ENCODE results near the gene XXYLT1.
"Not testable (repeated sequence)": the region's sequence is repeated elsewhere in the genome, so short reads cannot be mapped to it uniquely, and the experiment has no call there.

The XXYLT1 gene

DNA sequence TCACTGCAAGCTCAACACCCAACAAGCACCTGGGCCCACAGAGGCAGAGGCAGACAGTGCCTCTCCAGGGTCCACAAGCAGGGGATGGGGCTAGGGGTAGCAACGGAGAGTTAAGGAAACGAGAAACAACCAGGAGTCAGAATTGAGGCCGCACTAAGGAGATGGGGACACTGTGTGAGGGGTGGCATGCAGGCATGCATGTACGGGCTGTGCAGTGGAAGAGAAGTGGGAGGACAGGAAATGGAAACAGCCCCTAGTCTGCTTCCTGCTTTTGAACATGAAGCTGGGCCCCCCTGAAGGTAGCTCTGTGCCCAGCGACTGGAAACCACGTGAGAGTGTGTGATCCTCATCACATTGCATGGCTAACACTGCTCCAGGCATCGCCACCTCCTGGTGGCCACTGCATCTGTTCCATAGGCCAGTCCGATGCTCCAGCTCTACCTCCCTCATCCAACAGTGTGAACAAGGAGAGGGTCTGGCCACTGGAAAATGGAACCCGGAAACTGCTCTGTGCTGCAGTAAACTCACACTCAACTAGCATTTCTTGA is 44.0 kb downstream of the XXYLT1 start:
- peak in 1 of 3 experiments; percentile 13 for DNase-seq (ENCODE audit: low read depth in 3 of 3)

DNA sequence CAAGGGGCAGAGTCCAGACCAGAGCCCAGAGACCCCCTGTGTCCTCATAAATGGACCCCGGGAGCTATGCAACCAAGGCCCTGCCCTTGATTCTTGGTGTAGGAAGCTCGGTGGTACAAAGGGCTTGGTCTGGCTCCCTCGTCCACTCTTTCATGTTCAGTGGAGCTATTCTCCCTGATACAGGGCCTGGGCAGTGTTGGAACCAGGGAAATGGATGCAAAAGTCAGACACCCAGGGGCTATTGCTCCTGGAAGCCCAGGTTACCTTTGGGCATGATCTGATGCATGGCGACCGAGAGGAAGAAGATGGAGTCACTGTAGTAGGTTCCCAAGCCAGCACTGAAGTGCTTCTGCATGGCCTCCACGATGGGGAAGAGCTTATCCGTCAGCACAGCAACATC is 44.5 kb downstream of the XXYLT1 start:
- DNase-seq (ENCODE audit: low read depth in 3 of 3), result no peak

DNA sequence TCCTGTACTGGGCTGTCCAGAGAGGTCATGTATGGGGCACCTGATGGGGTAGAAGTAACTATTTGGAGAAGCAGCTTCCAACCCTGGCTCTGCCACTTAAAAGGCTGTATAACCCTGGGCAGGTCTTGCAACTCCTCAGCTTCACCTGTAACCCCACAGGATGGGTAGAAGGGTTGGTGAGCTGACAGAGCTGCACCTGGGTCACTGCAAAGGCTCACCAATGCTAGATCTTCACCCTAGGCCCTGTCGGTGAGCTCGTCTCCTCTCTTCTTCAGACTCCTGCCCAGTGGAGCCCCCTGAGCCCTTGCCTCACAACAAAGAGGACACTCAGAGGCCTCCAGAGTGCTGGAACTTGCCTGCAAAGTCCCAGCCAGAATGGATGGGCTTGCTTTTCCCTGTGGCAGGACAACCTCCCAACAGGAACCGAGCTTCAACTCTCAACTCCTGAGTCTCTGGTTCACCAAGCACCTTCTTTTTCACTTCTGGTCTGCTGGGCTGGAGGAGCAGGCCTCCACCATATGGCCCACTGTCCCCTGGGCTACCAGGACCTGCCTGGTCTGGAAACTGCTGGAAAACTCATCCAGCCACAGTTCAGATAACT is 45.9 kb downstream of the XXYLT1 start:
- DNase-seq (ENCODE audit: low read depth in 3 of 3), result no peak

DNA sequence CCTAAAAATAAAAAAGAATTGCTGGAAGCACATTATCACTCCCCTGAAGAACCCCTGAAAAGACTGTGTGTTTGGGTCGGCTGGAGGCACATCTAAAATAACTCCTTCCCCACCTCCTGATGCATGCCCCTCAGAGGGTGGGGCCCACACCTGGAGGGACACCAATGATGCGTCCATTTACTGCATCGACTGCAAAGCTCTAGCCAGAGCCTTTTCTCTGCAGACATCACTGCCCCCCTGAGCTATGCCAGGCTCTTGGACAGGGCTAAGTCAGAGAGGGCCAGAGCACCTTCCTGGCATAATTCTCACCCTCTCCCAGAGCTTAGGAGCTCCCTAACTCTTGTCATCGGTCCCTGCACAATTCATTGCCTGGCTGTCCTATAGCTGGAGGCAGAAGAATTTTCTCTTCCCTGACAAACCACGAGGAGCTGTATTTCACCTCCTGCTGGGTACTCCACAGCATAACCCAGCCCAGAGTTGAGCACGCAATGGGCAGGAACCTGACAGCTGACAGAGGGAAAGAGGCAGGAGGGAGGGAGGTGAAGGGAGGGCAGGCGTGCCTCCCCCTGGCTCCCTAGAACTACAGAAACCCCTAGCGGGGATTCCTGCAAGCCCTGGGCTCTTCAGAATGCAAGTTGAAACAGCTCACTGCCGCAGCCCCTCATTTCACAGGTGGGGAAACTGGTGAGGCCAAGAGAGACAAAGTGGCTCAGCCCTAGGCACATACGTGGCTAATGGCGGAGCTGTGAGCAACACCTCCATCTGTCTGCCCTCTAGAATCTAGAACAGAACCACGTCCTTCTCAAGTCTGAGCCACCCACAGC is 46.6 kb downstream of the XXYLT1 start:
- no peak for DNase-seq (ENCODE audit: low read depth in 3 of 3)

DNA sequence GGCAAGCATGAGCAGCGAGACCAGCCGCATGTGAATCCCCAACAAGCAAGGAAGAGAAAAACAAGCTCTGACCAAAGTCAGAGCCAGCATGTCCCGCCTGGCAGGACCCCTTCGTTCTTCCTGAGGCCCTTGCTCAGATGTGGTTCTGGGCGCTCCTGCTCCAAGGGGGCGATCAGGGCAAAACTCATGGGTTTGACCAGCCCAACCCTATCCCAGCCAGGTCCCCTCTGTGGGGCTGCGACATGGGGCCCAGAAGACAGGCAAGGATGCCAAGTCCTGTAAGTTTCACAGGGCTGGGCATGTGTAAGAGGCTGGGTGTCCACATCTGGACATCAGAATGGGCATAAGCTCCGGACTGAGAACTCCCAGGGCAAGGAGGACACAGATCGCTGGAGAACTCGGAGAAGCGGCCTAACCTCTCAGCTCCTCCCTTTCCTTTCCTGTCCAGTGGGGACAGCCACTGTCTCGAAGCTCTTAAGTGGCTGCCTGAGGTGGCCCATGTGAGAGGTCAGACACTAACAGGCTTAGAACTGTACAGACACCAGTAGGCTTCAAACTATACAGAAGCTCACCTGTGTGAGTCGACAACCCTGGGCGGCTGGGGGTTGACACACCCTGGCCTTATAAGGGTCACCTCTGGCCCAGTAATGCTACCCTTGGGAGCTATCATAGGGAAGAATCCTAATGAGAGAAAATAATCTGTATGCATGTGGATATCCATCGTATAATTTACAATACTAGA is 48.9 kb downstream of the XXYLT1 start:
- no peak for DNase-seq (ENCODE audit: low read depth in 3 of 3)

DNA sequence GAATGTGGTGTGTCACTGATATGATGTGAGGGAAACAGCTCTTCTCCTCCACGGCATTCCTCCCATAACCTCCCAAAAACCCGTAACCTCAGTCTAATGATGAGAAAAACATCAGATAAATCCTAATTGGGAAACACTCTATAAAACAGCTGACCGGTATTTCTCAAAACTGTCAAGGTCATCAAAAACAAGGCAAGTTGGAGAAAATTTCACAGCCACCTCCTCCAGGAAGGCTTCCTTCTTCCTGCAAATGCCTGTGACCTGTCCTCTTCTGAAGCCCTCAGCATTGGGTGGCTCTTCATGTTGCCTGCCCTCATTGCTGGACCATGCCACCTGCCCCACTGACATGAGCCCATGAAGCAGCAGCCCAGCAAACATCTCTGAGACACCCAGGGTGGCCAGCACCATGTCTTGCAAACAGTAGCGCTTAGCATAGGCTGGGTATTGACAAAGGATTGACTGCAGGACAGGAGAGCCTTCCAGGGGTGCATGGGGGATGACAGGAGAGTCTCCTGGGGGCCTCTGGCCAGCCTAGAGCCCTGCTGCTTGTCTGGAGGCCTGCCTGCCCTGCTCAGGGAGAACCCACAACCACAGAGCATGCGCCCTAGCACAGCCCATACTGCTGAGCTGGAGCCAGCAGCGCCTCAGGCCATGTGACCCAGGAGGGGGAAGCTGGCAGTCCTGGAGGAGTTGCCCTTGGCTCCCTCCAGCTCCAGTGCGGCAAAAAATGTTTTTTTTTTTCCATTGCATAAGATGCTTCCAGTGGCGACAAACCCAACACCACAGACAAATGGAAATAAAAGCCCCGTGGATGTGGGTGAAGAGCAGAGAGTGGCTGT is 49.7 kb downstream of the XXYLT1 start:
- no peak for DNase-seq (ENCODE audit: low read depth in 3 of 3)

DNA sequence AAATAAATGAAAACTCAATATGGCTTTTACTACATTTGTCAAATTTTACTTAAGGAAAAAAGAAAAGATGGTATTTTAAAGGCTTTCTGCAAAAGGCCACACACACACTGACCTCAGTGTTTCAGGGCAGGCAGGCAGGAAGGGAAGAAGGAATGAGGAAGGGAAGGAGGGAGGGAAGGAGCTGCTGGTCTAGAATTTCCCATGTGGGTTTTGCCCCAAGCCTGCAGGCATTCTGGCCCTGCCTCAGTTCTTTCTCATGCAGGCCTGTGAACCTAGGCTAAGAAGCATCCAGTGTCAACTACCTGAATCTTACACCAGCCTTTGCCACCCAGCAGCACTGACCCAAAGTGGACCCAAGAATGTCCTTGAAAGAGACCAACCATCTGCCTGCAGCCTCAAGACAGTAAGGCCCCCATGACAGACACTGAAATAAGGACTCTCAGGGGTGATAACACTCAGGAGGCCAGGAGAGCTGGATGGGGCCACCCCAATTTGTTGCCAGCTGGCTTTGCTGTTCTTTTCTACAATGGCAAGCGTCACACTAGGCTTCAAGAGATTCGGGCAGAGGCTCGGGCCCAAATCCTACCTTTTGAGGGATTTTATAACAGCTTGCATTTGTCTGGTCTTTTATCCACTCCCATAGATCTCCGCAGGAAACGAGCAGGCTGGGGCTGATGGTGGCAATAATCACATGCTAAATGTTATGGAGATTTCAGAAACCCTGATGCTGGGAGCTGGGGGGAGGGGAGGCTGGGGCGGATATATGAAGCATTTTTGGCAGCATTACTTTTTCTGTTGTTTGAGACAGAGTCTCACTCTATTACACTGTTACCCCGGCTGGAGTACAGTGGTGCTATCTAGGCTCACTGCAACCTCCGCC is 51.4 kb downstream of the XXYLT1 start:
- no peak for DNase-seq (ENCODE audit: low read depth in 3 of 3)

DNA sequence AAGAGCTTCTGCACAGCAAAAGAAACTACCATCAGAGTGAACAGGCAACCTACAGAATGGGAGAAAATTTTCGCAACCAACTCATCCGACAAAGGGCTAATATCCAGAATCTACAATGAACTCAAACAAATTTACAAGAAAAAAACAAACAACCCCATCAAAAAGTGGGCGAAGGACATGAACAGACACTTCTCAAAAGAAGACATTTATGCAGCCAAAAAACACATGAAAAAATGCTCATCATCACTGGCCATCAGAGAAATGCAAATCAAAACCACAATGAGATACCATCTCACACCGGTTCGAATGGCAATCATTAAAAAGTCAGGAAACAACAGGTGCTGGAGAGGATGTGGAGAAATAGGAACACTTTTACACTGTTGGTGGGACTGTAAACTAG is 52.6 kb downstream of the XXYLT1 start:
- DNase-seq (ENCODE audit: low read depth in 3 of 3), result not testable (repeated sequence)

DNA sequence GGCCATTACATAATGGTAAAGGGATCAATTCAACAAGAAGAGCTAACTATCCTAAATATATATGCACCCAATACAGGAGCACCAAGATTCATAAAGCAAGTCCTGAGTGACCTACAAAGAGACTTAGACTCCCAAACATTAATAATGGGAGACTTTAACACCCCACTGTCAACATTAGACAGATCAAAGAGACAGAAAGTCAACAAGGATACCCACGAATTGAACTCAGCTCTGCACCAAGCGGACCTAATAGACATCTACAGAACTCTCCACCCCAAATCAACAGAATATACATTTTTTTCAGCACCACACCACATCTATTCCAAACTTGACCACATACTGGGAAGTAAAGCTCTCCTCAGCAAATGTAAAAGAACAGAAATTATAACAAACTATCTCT is 55.4 kb downstream of the XXYLT1 start:
- DNase-seq (ENCODE audit: low read depth in 3 of 3), result not testable (repeated sequence)

DNA sequence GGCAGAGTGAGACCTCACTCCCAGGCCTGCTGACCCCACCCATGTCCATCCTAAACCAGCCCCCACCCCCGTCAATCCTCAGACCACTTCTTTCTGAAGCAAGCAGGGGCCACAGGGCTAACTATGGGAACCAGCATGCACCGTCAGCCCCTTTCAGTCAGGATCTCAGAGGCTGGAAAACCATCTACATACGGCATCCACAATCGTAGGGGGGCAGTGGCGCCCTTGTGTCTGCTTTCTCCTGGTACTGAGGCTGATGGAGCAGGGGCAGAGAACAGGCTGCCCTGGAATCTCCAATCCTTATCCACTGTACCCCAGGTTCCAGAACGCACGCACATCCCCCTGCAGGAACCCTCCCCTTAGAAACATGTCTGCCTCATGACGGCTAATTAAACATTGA is 56.6 kb downstream of the XXYLT1 start:
- no peak for DNase-seq (ENCODE audit: low read depth in 3 of 3)

DNA sequence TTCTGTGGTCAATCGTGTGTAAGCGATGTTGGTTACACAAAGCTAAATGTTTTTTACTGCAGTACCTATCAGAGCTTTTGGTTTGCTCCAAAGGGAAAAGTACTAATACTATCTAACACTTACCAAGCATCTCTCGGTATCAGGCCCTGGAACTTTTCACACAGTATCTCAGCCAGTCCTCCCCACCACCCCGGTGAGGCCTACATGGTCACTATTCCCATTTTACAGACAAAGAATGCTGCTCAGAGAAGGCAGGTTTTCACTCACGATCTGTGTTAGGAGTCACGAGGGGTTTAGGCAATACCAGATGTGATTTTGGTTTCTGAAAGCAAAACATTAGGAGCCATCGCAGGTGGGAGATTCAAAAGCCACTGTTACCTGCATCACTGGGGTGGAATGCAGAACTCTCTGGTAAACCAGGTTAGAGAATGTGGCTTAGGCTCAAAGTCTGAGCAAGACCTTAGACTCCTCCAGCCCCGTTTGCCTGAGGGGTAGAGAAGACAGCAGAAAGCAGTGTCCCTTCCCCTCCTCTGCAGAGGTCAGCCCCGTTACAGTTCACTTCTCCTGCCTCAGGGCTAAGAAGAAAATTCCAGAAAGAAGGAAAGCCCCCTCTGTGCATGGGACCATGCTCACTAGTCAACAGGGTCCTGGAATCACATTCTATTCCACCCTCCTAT is 57.2 kb downstream of the XXYLT1 start:
- no peak for DNase-seq (ENCODE audit: low read depth in 3 of 3)

DNA sequence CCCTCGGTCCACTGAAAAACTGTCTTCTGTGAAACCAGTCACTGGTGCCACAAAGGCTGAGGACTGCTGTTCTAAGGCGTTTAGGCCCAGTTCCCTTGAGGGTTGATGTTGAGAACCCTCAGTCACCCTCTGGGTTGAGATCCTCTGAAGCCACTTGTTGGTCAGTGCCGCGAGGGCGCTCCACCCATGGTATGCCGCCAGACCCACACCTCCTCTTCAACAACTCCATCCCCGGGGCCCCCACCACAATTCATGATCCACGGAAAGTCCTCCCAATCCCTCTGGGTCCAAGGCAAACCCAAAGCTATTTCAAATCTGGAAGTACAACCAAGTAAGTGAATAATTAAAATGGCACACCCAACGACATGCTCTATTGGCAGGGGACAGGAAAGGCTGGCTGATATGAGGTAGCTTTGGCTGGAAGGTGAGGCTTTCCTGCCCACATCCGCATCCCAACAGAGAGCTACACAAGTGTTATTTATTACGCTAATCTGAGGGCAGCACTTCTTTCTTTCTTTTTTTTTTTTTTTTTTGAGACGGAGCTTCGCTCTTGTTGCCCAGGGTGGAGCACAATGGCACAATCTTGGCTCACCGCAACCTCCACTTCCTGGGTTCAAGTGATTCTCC is 58.1 kb downstream of the XXYLT1 start:
- no peak for DNase-seq (ENCODE audit: low read depth in 3 of 3)

DNA sequence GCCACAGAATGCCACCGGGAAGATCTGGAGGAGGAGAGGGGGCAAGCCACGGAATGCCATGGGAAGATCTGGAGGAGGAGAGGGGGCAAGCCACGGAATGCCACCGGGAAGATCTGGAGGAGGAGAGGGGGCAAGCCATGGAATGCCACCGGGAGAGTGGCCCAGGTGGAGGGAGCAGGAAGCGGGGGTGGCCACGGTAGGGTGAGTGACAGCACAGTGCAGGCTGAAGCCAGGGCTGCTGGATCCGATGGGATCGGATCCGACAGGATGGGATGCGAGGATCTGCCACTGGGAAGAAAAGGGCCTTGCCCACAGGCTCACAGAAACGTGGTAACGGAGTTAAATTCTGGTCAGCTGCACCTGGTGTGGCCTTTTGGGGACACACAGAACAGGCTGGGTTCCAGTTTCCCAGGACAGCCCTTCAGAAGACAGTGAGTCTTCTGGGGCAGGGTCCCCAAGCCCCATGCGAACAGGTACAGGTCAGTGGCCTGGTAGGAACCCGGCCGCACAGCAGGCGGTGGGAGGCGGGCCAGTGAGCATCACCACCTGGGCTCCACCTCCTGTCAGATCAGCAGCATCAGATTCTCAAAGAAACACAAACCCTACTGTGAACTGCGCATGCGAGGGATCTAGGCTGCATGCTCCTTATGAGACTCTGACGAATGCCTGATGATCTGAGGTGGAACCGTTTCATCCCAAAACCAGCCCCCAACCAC is 58.8 kb downstream of the XXYLT1 start:
- no peak for DNase-seq (ENCODE audit: low read depth in 3 of 3)

DNA sequence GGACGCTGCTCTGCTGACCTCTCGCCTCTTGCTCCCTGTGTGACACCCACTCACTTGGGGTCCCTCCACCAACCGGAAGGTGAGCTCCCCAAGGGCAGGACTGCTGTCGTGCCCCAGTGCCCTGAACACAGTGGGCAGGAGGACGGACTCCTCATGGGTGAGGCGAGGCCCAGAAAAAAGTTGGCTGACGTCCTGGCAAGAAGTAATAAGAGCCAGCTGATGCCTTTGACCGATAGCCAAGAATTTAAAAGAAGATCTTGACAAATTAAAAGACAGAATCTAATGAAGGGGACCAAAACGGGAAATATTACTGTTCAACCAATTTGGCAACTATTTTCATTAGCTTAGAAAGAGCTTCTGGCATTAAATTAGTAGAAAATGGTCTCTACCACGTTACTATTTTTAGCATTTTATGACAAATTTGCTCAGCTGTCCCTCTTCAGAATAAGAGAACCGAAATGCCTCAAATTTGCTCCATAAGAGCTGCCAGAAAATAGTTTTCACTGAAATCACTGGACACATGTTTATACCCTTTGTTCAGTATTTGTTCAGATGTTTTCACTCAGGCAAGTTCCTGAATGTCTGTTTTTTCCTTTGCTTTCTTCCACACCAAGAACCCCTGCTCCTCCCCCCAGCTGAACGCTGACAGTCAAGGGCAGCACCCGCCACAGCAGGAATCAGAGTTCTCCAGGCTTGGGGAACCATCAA is 60.5 kb downstream of the XXYLT1 start:
- no peak for DNase-seq (ENCODE audit: low read depth in 3 of 3)

DNA sequence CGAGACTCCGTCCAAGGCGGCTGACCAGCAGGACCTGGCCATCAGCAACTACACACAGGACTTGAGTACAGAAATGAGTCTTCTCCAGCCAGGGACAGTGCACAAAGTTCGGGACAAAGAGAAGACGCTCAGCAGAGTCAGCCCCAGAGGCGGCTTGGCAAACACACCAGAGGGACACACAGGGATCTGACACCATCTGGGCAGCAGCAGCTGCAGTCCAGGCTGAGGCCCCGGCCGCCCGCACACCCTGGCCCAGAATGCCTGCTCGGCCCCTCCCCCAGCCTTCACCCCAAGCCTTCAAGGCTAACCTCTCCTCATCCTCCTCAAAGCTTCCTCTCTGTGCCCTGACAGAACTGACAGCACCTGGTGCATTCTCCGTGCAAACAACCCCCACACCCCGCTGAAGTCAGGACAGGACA is 61.1 kb downstream of the XXYLT1 start:
- DNase-seq (ENCODE audit: low read depth in 3 of 3), result no peak

DNA sequence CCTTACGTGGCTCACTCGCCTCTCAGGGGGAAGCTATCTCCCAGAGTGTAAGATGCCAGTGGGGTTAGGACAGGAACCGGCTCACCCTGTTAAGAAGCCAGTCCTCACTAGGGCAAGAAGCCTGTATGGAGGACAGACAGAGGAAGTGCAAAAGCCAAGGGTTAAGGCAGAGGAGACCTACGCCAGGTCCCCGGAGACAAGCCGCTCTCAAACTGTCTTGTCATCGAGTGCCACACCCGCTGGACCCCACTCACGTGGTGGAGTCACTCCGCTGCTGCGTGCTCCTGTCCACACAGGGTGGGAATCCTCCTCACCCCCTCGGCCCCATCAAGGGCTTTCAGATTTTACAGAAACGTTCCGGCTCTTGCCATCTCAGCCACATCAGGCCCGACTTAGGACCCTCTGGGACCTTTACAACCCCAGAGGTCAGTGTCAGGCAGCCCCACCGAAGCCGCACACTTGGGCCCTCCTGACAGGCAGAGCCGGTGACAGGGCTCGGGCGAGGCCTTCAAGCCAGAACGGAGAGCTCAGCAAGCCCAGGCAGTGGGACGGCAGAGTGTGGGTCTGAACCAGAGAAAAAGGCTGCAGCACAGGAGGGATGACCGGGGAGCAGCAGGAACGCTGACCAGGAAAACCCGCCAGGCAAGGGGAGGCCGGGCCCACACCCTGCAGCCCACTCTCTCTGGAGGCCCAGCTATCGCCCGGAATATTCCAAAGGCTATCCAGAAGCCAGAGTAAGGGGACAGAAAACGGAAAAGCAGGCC is 61.7 kb downstream of the XXYLT1 start:
- no peak for DNase-seq (ENCODE audit: low read depth in 3 of 3)

DNA sequence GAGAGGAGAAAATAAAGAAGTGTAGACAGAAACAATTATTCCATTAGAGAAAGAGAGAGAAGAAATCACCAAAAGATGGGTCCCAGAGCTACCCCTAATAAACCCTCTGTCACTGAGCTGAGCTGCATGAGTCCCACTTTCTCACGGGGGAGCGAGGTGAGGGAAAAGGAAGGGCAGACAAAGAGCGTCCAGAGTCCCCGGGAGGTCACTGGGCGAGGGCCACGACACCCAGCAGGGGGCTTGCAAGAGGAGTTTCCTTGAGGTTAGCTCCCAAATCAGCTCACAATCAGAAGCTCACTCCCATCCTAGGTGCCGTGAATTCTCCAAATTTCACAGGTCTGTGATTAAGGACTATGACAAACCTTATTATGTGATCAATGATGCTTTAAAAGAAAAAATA is 62.3 kb downstream of the XXYLT1 start:
- no peak for DNase-seq (ENCODE audit: low read depth in 3 of 3)

Measured in stimulated activated CD4-positive, alpha-beta T cell treated with anti-CD3 and anti-CD28 coated beads, TNF-alpha, amount 100 ng/mL, for 24 hours (primary cell).